ENCODE measurements around the gene RRP36.
"Not testable (repeated sequence)": the region's sequence is repeated elsewhere in the genome, so short reads cannot be mapped to it uniquely, and the experiment has no call there.

Gene RRP36

GRCh38 chr6:43036712-43037111 is 15.3 kb downstream of the RRP36 start:
- in situ Hi-C loops (cut with MboI; ENCODE audit: low sequenced_read_pairs) = no loop called here
- peaks cover 75% of the 10 kb centered on the region for H3K36me3 ChIP-seq (replicated peaks)

GRCh38 chr6:43037197-43037596 is 15.8 kb downstream of the RRP36 start:
- Histone ChIP-seq H3K27me3 (ENCODE audit: low read depth) (no peaks in the 10 kb centered on the region), H3K4me1 (no peaks in the 10 kb centered on the region), H3K36me3 (replicated peaks) (peaks cover 73% of the 10 kb centered on the region), H3K9me3 (no peaks in the 10 kb centered on the region), H3K4me3 (no peak overlapping the region)
- in situ Hi-C loops (cut with MboI; ENCODE audit: low sequenced_read_pairs) = no loop called here
- DNase-seq (ENCODE audit: low spot score in 2 of 2) = no peak

More at GRCh38 chr6:43036712-43037111, 15.3 kb downstream of the RRP36 start:
- H3K27me3 ChIP-seq (ENCODE audit: low read depth) = no peaks in the 10 kb centered on the region
- DNase-seq (ENCODE audit: low spot score in 2 of 2) = no peak
- H3K4me1 ChIP-seq = no peaks in the 10 kb centered on the region
- no peak overlapping the region for H3K4me3 ChIP-seq
- H3K9me3 ChIP-seq = no peaks in the 10 kb centered on the region

GRCh38 chr6:43037706-43038105 is 16.3 kb downstream of the RRP36 start:
- H3K9me3 ChIP-seq = no peaks in the 10 kb centered on the region
- no peaks in the 10 kb centered on the region for H3K4me1 ChIP-seq
- no peak overlapping the region for H3K4me3 ChIP-seq
- in situ Hi-C loops (cut with MboI; ENCODE audit: low sequenced_read_pairs) = no loop called here
- peaks cover 73% of the 10 kb centered on the region for H3K36me3 ChIP-seq (replicated peaks)
- DNase-seq (ENCODE audit: low spot score in 2 of 2) = no peak
- no peaks in the 10 kb centered on the region for H3K27me3 ChIP-seq (ENCODE audit: low read depth)

- H3K36me3 ChIP-seq (replicated peaks) = peaks cover 75% of the 10 kb centered on the region
- no peak overlapping the region for H3K4me3 ChIP-seq
- in situ Hi-C loops (cut with MboI; ENCODE audit: low sequenced_read_pairs) = no loop called here
- H3K9me3 ChIP-seq = no peaks in the 10 kb centered on the region
- no peaks in the 10 kb centered on the region for H3K27me3 ChIP-seq (ENCODE audit: low read depth)
- no peak for DNase-seq (ENCODE audit: low spot score in 2 of 2)
- no peaks in the 10 kb centered on the region for H3K4me1 ChIP-seq
Observed at GRCh38 chr6:43038727-43039126, 17.3 kb downstream of the RRP36 start.

- H3K9me3 ChIP-seq = no peaks in the 10 kb centered on the region
- no peak overlapping the region for H3K4me3 ChIP-seq
- no peaks in the 10 kb centered on the region for H3K27me3 ChIP-seq (ENCODE audit: low read depth)
- no peak for DNase-seq (ENCODE audit: low spot score in 2 of 2)
- in situ Hi-C loops (cut with MboI; ENCODE audit: low sequenced_read_pairs) = no loop called here
- peaks cover 72% of the 10 kb centered on the region for H3K36me3 ChIP-seq (replicated peaks)
- no peaks in the 10 kb centered on the region for H3K4me1 ChIP-seq
Observed at GRCh38 chr6:43040542-43041257, 19.3 kb downstream of the RRP36 start.

- in situ Hi-C loops (cut with MboI; ENCODE audit: low sequenced_read_pairs) = not testable (repeated sequence)
- H3K36me3 ChIP-seq (replicated peaks) = peaks cover 77% of the 10 kb centered on the region
Observed at GRCh38 chr6:43041475-43041874, 20.1 kb downstream of the RRP36 start.

GRCh38 chr6:43043310-43043709 is 21.9 kb downstream of the RRP36 start:
- no peaks in the 10 kb centered on the region for H3K4me1 ChIP-seq
- H3K4me3 ChIP-seq = no peak overlapping the region
- in situ Hi-C loops (cut with MboI; ENCODE audit: low sequenced_read_pairs) = no loop called here
- H3K36me3 ChIP-seq (replicated peaks) = peaks cover 80% of the 10 kb centered on the region
- no peak for DNase-seq (ENCODE audit: low spot score in 2 of 2)
- no peaks in the 10 kb centered on the region for H3K9me3 ChIP-seq
- H3K27me3 ChIP-seq (ENCODE audit: low read depth) = no peaks in the 10 kb centered on the region

More at GRCh38 chr6:43041475-43041874, 20.1 kb downstream of the RRP36 start:
- not testable (repeated sequence) for H3K4me3 ChIP-seq; DNase-seq (ENCODE audit: low spot score in 2 of 2); H3K9me3 ChIP-seq; H3K27me3 ChIP-seq (ENCODE audit: low read depth); H3K4me1 ChIP-seq

- Histone ChIP-seq H3K4me1 (no peaks in the 10 kb centered on the region), H3K9me3 (no peaks in the 10 kb centered on the region), H3K4me3 (no peak overlapping the region), H3K36me3 (replicated peaks) (peaks cover 81% of the 10 kb centered on the region), H3K27me3 (ENCODE audit: low read depth) (no peaks in the 10 kb centered on the region)
- in situ Hi-C loops (cut with MboI; ENCODE audit: low sequenced_read_pairs) = no loop called here
- DNase-seq (ENCODE audit: low spot score in 2 of 2) = no peak
Observed at GRCh38 chr6:43045371-43045930, 24.0 kb downstream of the RRP36 start.

GRCh38 chr6:43047998-43048397 is 26.6 kb downstream of the RRP36 start:
- in situ Hi-C loops (cut with MboI; ENCODE audit: low sequenced_read_pairs) = no loop called here
- no peak for DNase-seq (ENCODE audit: low spot score in 2 of 2)
- Histone ChIP-seq H3K4me1 (peaks cover 6% of the 10 kb centered on the region; the same call in 1 of the 2 replicates), H3K36me3 (replicated peaks) (peaks cover 81% of the 10 kb centered on the region), H3K27me3 (ENCODE audit: low read depth) (no peaks in the 10 kb centered on the region), H3K4me3 (no peak overlapping the region), H3K9me3 (no peaks in the 10 kb centered on the region)

GRCh38 chr6:43050981-43051380 is 29.6 kb downstream of the RRP36 start:
- in situ Hi-C loops (cut with MboI; ENCODE audit: low sequenced_read_pairs) = no loop called here
- peaks cover 70% of the 10 kb centered on the region for H3K36me3 ChIP-seq (replicated peaks)
- H3K9me3 ChIP-seq = no peaks in the 10 kb centered on the region
- H3K4me3 ChIP-seq = no peak overlapping the region
- no peaks in the 10 kb centered on the region for H3K27me3 ChIP-seq (ENCODE audit: low read depth)
- peaks cover 8% of the 10 kb centered on the region; the same call in 1 of the 2 replicates for H3K4me1 ChIP-seq
- no peak for DNase-seq (ENCODE audit: low spot score in 2 of 2)

GRCh38 chr6:43052225-43052841 is 30.9 kb downstream of the RRP36 start:
- in situ Hi-C loops (cut with MboI; ENCODE audit: low sequenced_read_pairs) = no loop called here
- DNase-seq (ENCODE audit: low spot score in 2 of 2) = no peak
- peaks cover 65% of the 10 kb centered on the region for H3K36me3 ChIP-seq (replicated peaks)
- H3K4me3 ChIP-seq = peak overlapping the region; percentile 87
- no peaks in the 10 kb centered on the region for H3K9me3 ChIP-seq
- H3K4me1 ChIP-seq = peaks cover 8% of the 10 kb centered on the region; the same call in 1 of the 2 replicates
- no peaks in the 10 kb centered on the region for H3K27me3 ChIP-seq (ENCODE audit: low read depth)

- Histone ChIP-seq H3K4me1 (peaks cover 8% of the 10 kb centered on the region), H3K27me3 (ENCODE audit: low read depth) (no peaks in the 10 kb centered on the region), H3K9me3 (no peaks in the 10 kb centered on the region), H3K36me3 (replicated peaks) (peaks cover 64% of the 10 kb centered on the region), H3K4me3 (peak overlapping the region; percentile 87)
- in situ Hi-C loops (cut with MboI; ENCODE audit: low sequenced_read_pairs) = no loop called here
- peak in 1 of 2 experiments; percentile 46 for DNase-seq (ENCODE audit: low spot score in 2 of 2)
Observed at GRCh38 chr6:43052842-43053544, 31.6 kb downstream of the RRP36 start.

GRCh38 chr6:43053545-43054205 is 32.3 kb downstream of the RRP36 start, which contains the start of gene CUL7:
CUL7 (minus strand) TSS chr6:43053851; CDS start chr6:43052788, 1,063 bp downstream.
- in situ Hi-C loops (cut with MboI; ENCODE audit: low sequenced_read_pairs) = no loop called here
- Histone ChIP-seq H3K36me3 (replicated peaks) (peaks cover 61% of the 10 kb centered on the region), H3K9me3 (no peaks in the 10 kb centered on the region), H3K27me3 (ENCODE audit: low read depth) (no peaks in the 10 kb centered on the region), H3K4me1 (peaks cover 14% of the 10 kb centered on the region), H3K4me3 (peak within 1 kb of the TSS; percentile 87)
- DNase-seq (ENCODE audit: low spot score in 2 of 2) = peak; percentile 96
